Measurements from ENCODE around the gene HSD17B4.
"Not testable (repeated sequence)": the region's sequence is repeated elsewhere in the genome, so short reads cannot be mapped to it uniquely, and the experiment has no call there.

HSD17B4 gene

GRCh38 chr5:119452373-119453039 is at the start of gene HSD17B4:
Gene HSD17B4, plus strand, starts transcription at chr5:119452497. Its CDS starts 79 bp downstream, at chr5:119452576.
- peak; percentile 81 for DNase-seq

- no peak for DNase-seq
Observed at GRCh38 chr5:119402555-119402954, 49.7 kb upstream of the HSD17B4 start.

- DNase-seq = no peak
Observed at GRCh38 chr5:119404033-119404432, 48.3 kb upstream of the HSD17B4 start.

- DNase-seq = no peak
Observed at GRCh38 chr5:119405419-119405818, 46.9 kb upstream of the HSD17B4 start.

- DNase-seq = no peak
Observed at GRCh38 chr5:119406551-119407110, 45.7 kb upstream of the HSD17B4 start.

GRCh38 chr5:119409235-119409815 is 43.0 kb upstream of the HSD17B4 start:
- DNase-seq = no peak

GRCh38 chr5:119410448-119411159 is 41.7 kb upstream of the HSD17B4 start:
- DNase-seq = no peak

- peak; percentile 81 for DNase-seq
Observed at GRCh38 chr5:119411361-119412278, 40.7 kb upstream of the HSD17B4 start.

- DNase-seq = no peak
Observed at GRCh38 chr5:119412279-119413227, 39.7 kb upstream of the HSD17B4 start.

GRCh38 chr5:119414124-119414734 is 38.1 kb upstream of the HSD17B4 start:
- not testable (repeated sequence) for DNase-seq

- DNase-seq = no peak
Observed at GRCh38 chr5:119417891-119418605, 34.2 kb upstream of the HSD17B4 start.

- no peak for DNase-seq
Observed at GRCh38 chr5:119418606-119419100, 33.6 kb upstream of the HSD17B4 start.

GRCh38 chr5:119420169-119420568 is 32.1 kb upstream of the HSD17B4 start:
- DNase-seq = no peak

- no peak for DNase-seq
Observed at GRCh38 chr5:119426057-119426456, 26.2 kb upstream of the HSD17B4 start.

GRCh38 chr5:119427060-119427459 is 25.2 kb upstream of the HSD17B4 start:
- DNase-seq = no peak

- DNase-seq = not testable (repeated sequence)
Observed at GRCh38 chr5:119427596-119427995, 24.7 kb upstream of the HSD17B4 start.

- DNase-seq = not testable (repeated sequence)
Observed at GRCh38 chr5:119428166-119428565, 24.1 kb upstream of the HSD17B4 start.

- DNase-seq = not testable (repeated sequence)
Observed at GRCh38 chr5:119428574-119428973, 23.7 kb upstream of the HSD17B4 start.

- not testable (repeated sequence) for DNase-seq
Observed at GRCh38 chr5:119432674-119433237, 19.5 kb upstream of the HSD17B4 start.
